Activated T-helper 1 cell treated with anti-CD3 and anti-CD28 coated beads, Interleukin-12 subunit alpha, Interleukin-12 subunit beta, Interleukin-2, Interleukin-4 antibody, amounts not matched to agents 30 ng/mL and 10 ng/mL and 1 ng/mL, durations not matched to agents 14 hours and 24 hours and 36 hours (primary cell): Measurements from ENCODE around the gene SAT2. TPM values are rescaled to one million over a fixed set of nuclear protein-coding genes. Genes with fewer than 3 reads are reported as not detected.
"Not testable (repeated sequence)": the region's sequence is repeated elsewhere in the genome, so short reads cannot be mapped to it uniquely, and the experiment has no call there.

Experiments
- DNase-seq: peaks from one replicate; pipeline ENCODE4 v3.0.0; 2021; ENCODE audit warnings: low spot score
- H3K27ac Mint-ChIP-seq: one replicate; pipeline ENCODE4 v1.8.0; 2021; ENCODE audit warnings: mild to moderate bottlenecking, mixed read lengths
- H3K27me3 Mint-ChIP-seq: one replicate; pipeline ENCODE4 v1.8.0; 2022; ENCODE audit warnings: mild to moderate bottlenecking, moderate library complexity, mixed read lengths; ENCODE audit not compliant: insufficient read depth
- H3K36me3 Mint-ChIP-seq: one replicate; pipeline ENCODE4 v1.8.0; 2021; ENCODE audit warnings: low read depth, mixed read lengths
- H3K4me1 Mint-ChIP-seq: one replicate; pipeline ENCODE4 v1.8.0; 2021; ENCODE audit warnings: low read depth, mixed read lengths
- H3K4me3 Mint-ChIP-seq: one replicate; pipeline ENCODE4 v1.8.0; 2021; ENCODE audit warnings: mild to moderate bottlenecking, moderate library complexity, mixed read lengths
- H3K9me3 Mint-ChIP-seq: one replicate; pipeline ENCODE4 v1.8.0; 2021; ENCODE audit warnings: mixed read lengths
- intact Hi-C: fragments of 100-400 bp; cut with micrococcal nuclease; formaldehyde crosslinking; loops from one replicate; pipeline ENCODE4 v1.15.1; 2024
- total RNA-seq: library from RNA; stranded (reverse); gene quantifications from 2 replicates; pipeline ENCODE4 v1.2.3, GENCODE V29; 2022

Gene SAT2
- total RNA-seq, 1 donor from 2014 or later, result 23.8 TPM

GRCh38 chr17:7651097-7651664, 23.6 kb upstream of the SAT2 start:
- peak overlapping the region; percentile 78 for H3K4me3 Mint-ChIP-seq
- no peak overlapping the region for H3K27ac Mint-ChIP-seq
- peaks cover 53% of the 10 kb centered on the region for H3K27me3 Mint-ChIP-seq
- peaks cover 11% of the 10 kb centered on the region for H3K4me1 Mint-ChIP-seq
- no peak for DNase-seq
- intact Hi-C loops, result no loop called here
- H3K9me3 Mint-ChIP-seq, result no peaks in the 10 kb centered on the region
- no peaks in the 10 kb centered on the region for H3K36me3 Mint-ChIP-seq

- Mint-ChIP-seq H3K27ac (no peak within 1 kb of the TSS), H3K9me3 (no peaks in the 10 kb centered on the region), H3K27me3 (peaks cover 53% of the 10 kb centered on the region), H3K4me1 (peaks cover 11% of the 10 kb centered on the region), H3K36me3 (no peaks in the 10 kb centered on the region), H3K4me3 (peak within 1 kb of the TSS; percentile 84)
- peak; percentile 60 for DNase-seq
- intact Hi-C loops, result loop anchor here (1.0 kb wide), 3 partner anchors 23 to 38 kb away; partner anchors contain the start of genes SAT2 and WRAP53
These were observed 23.0 kb upstream of the SAT2 start, which contains the start of gene ATP1B2 for GRCh38 chr17:7650509-7651096. Gene ATP1B2, plus strand, starts transcription at chr17:7650926. Its CDS starts 593 bp downstream, at chr17:7651519.

- DNase-seq, result no peak
- intact Hi-C loops, result no loop called here
- Mint-ChIP-seq H3K27me3 (peaks cover 36% of the 10 kb centered on the region), H3K36me3 (no peaks in the 10 kb centered on the region), H3K9me3 (no peaks in the 10 kb centered on the region), H3K4me1 (peaks cover 18% of the 10 kb centered on the region), H3K4me3 (no peak overlapping the region), H3K27ac (no peak overlapping the region)
These were observed 19.4 kb upstream of the SAT2 start for GRCh38 chr17:7647018-7647417.

GRCh38 chr17:7646457-7646856, 18.8 kb upstream of the SAT2 start:
- Mint-ChIP-seq H3K4me3 (no peak overlapping the region), H3K27me3 (peaks cover 33% of the 10 kb centered on the region), H3K36me3 (no peaks in the 10 kb centered on the region), H3K9me3 (no peaks in the 10 kb centered on the region), H3K27ac (no peak overlapping the region), H3K4me1 (peaks cover 24% of the 10 kb centered on the region)
- DNase-seq, result no peak
- intact Hi-C loops, result no loop called here

- Mint-ChIP-seq H3K4me1 (peaks cover 16% of the 10 kb centered on the region), H3K27me3 (peaks cover 19% of the 10 kb centered on the region), H3K9me3 (no peaks in the 10 kb centered on the region), H3K27ac (no peak overlapping the region), H3K36me3 (no peaks in the 10 kb centered on the region), H3K4me3 (no peak overlapping the region)
- intact Hi-C loops, result no loop called here
- no peak for DNase-seq
These were observed 17.2 kb upstream of the SAT2 start for GRCh38 chr17:7644775-7645174.

DNA sequence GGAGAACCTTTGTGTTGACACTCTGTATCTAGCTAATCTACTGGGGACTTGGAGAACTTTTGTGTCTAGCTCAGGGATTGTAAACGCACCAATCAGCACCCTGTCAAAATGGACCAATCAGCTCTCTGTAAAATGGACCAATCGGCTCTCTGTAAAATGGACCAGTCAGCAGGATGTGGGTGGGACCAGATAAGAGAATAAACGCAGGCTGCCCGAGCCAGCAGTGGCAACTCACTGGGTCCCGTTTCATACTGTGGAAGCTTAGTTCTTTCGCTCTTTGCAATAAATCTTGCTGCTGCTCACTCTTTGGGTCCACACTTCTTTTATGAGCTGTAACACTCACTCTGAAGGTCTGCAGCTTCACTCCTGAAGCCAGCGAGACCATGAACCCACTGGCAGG, 14.0 kb upstream of the SAT2 start:
- H3K4me1 Mint-ChIP-seq, result peaks cover 15% of the 10 kb centered on the region
- intact Hi-C loops, H3K9me3 Mint-ChIP-seq, H3K27ac Mint-ChIP-seq, H3K36me3 Mint-ChIP-seq, H3K27me3 Mint-ChIP-seq: not testable (repeated sequence)
- H3K4me3 Mint-ChIP-seq, result peak overlapping the region; percentile 38
- peak; percentile 10 for DNase-seq

GRCh38 chr17:7640783-7641182, 13.2 kb upstream of the SAT2 start:
- intact Hi-C loops, result no loop called here
- DNase-seq, result no peak
- peaks cover 15% of the 10 kb centered on the region for H3K4me1 Mint-ChIP-seq

DNA sequence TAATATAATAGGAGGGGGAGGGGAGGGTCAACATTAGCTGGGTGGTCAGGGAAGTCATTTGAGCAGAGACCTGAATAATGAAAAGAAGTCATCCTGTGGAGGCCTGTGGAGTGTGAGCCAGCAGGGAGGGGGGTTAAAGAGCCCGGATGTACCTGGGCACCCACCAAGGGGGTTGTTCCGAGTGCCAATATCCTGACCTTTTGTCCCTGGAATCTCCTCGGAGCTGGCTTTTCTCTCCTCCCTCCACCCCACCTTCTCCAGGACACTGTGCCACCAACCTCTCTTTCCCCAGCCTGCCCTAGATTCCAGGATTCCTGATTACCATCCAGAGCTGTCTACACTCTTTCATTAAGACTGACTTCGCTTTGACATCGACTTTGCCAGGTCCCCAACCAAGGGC, 8.5 kb upstream of the SAT2 start:
- DNase-seq, result no peak
- H3K4me3 Mint-ChIP-seq, result no peak overlapping the region
- no peaks in the 10 kb centered on the region for H3K9me3 Mint-ChIP-seq
- H3K27me3 Mint-ChIP-seq, result peaks cover 9% of the 10 kb centered on the region
- no peak overlapping the region for H3K27ac Mint-ChIP-seq
- H3K36me3 Mint-ChIP-seq, result no peaks in the 10 kb centered on the region
- intact Hi-C loops, result no loop called here
- H3K4me1 Mint-ChIP-seq, result no peaks in the 10 kb centered on the region

More at GRCh38 chr17:7640783-7641182, 13.2 kb upstream of the SAT2 start:
- Mint-ChIP-seq H3K36me3 (no peaks in the 10 kb centered on the region), H3K27me3 (peaks cover 7% of the 10 kb centered on the region), H3K9me3 (no peaks in the 10 kb centered on the region), H3K4me3 (no peak overlapping the region), H3K27ac (no peak overlapping the region)

GRCh38 chr17:7634384-7634783, 6.8 kb upstream of the SAT2 start:
- intact Hi-C loops, result no loop called here
- H3K27me3 Mint-ChIP-seq, result peaks cover 8% of the 10 kb centered on the region
- no peaks in the 10 kb centered on the region for H3K4me1 Mint-ChIP-seq

DNA sequence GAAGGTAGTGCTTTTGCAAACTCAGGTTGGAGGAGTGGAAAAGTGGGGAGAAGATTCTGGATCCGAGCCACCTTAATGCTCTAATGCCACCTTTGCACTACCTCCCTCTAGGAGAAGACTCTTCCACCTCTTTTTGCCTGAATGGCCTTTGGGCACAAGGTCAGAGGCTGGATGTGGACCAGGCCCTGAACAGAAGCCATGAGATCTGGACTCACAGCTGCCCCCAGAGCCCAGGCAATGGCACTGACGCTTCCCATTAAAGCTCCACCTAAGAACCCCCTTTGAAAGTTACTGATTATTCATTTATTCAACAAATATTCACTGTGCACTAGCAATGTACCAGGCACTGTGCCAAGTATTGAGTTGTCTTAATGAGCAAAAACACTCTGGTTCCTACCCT, 5.5 kb upstream of the SAT2 start:
- H3K27me3 Mint-ChIP-seq, result peaks cover 3% of the 10 kb centered on the region
- H3K9me3 Mint-ChIP-seq, result no peaks in the 10 kb centered on the region
- no peak overlapping the region for H3K27ac Mint-ChIP-seq
- peaks cover 4% of the 10 kb centered on the region for H3K4me1 Mint-ChIP-seq
- no peaks in the 10 kb centered on the region for H3K36me3 Mint-ChIP-seq
- H3K4me3 Mint-ChIP-seq, result no peak overlapping the region
- no peak for DNase-seq
- intact Hi-C loops, result no loop called here

More at GRCh38 chr17:7634384-7634783, 6.8 kb upstream of the SAT2 start:
- no peaks in the 10 kb centered on the region for H3K9me3 Mint-ChIP-seq
- DNase-seq, result no peak
- H3K36me3 Mint-ChIP-seq, result no peaks in the 10 kb centered on the region
- no peak overlapping the region for H3K4me3 Mint-ChIP-seq
- H3K27ac Mint-ChIP-seq, result no peak overlapping the region

DNA sequence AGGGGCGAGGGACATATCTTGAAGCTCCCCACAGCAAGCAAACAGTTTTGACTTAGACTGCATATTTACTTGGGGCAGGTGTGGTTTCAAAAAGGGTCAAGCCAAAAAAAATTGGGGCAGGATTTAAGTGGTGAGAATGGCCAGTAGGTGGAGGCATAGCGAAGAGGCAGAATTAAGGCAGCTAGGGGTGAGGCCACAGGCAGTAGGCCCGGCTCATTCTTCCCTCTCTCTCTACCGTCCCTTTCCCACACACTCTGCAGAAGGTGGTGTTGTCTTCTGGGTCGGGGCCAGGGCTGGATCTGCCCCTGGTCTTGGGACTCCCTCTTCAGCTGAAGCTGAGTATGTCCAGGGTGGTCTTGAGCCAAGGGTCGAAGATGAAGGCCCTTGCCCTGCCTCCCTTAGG, 4.9 kb upstream of the SAT2 start:
- H3K4me3 Mint-ChIP-seq, result no peak overlapping the region
- intact Hi-C loops, result loop anchor here (1.0 kb wide), 1 partner anchor 56 kb away; the partner anchor contains the start of gene WRAP53
- H3K27ac Mint-ChIP-seq, result no peak overlapping the region
- H3K36me3 Mint-ChIP-seq, result no peaks in the 10 kb centered on the region
- DNase-seq, result peak; percentile 19
- H3K27me3 Mint-ChIP-seq, result peaks cover 3% of the 10 kb centered on the region
- no peaks in the 10 kb centered on the region for H3K9me3 Mint-ChIP-seq
- peaks cover 7% of the 10 kb centered on the region for H3K4me1 Mint-ChIP-seq

DNA sequence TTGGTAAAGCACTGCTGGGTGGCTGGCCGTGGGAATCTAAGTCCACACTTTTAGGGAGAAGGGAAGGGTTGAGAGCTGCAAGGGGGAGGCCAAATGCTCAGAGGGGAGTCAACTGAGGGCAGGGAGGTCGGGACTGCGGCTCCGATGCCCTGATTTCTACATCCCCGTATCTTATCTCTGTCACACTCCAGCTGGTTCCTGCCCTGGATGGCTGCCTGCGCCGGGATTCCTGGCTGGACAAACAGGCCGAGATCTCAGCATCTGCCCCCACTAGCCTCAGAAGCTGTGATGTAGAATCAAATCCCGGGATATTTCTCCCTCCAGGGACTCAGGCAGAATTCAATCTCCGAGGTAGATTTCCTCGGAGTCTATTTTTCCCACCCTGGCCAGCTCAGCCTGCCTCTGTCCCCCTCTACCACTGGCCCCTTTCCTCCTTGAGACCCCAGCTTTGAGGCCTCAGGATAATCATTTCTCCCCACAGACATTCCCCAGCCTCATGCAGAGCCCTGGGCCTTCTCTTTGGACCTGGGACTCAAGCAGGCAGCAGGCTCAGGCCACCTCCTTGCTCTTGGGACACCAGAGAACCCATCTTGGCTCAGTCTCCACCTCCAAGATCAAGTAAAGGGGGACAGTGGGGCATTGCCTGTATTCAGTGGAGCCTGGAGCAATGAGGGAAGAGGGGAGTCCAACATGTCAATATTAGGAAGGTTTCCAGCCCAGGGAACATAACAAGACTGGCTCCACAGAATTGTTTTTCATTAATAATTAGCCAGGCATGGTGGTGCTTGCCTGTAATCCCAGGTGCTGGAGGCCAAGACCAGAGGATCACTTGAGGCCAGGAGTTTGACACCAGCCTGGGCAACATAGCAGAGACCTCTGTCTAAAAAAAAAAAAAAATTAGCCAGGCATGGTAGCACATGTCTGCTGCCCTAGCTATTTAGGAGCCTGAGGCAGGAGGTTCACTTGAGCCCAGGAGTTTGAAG, 4.1 kb upstream of the SAT2 start:
- H3K36me3 Mint-ChIP-seq, result no peaks in the 10 kb centered on the region
- peaks cover 12% of the 10 kb centered on the region for H3K4me1 Mint-ChIP-seq
- no peak overlapping the region for H3K4me3 Mint-ChIP-seq

More for the DNA sequence above, 4.1 kb upstream of the SAT2 start:
- DNase-seq, result no peak
- peaks cover 3% of the 10 kb centered on the region for H3K27me3 Mint-ChIP-seq
- intact Hi-C loops, result loop anchor here (1.0 kb wide), 1 partner anchor 57 kb away; the partner anchor contains the start of gene WRAP53
- H3K27ac Mint-ChIP-seq, result no peak overlapping the region
- no peaks in the 10 kb centered on the region for H3K9me3 Mint-ChIP-seq
